ENCODE results near the gene RAB36.

RAB36 gene

GRCh38 chr22:23107487-23108248, 37.6 kb upstream of the RAB36 start:
- in situ Hi-C loops (cut with HindIII; ENCODE audit: low sequenced_read_pairs): loop anchor here (25.0 kb wide), 1 partner anchor 120 kb away; no protein-coding TSS in a partner anchor

GRCh38 chr22:23108249-23109078, 36.8 kb upstream of the RAB36 start:
- in situ Hi-C loops (cut with HindIII; ENCODE audit: low sequenced_read_pairs): loop anchor here (25.0 kb wide), 1 partner anchor 121 kb away; no protein-coding TSS in a partner anchor

GRCh38 chr22:23109079-23109347, 36.3 kb upstream of the RAB36 start:
- in situ Hi-C loops (cut with HindIII; ENCODE audit: low sequenced_read_pairs): loop anchor here (25.0 kb wide), 1 partner anchor 122 kb away; no protein-coding TSS in a partner anchor

GRCh38 chr22:23109441-23109978, 35.8 kb upstream of the RAB36 start:
- in situ Hi-C loops (cut with HindIII; ENCODE audit: low sequenced_read_pairs): loop anchor here (25.0 kb wide), 1 partner anchor 122 kb away; no protein-coding TSS in a partner anchor

GRCh38 chr22:23110190-23110921, 34.9 kb upstream of the RAB36 start:
- in situ Hi-C loops (cut with HindIII; ENCODE audit: low sequenced_read_pairs): loop anchor here (10.0 to 25.0 kb wide), 2 partner anchors 66 to 123 kb away; no protein-coding TSS in a partner anchor

GRCh38 chr22:23110922-23111527, 34.3 kb upstream of the RAB36 start:
- in situ Hi-C loops (cut with HindIII; ENCODE audit: low sequenced_read_pairs): loop anchor here (10.0 to 25.0 kb wide), 2 partner anchors 66 to 124 kb away; no protein-coding TSS in a partner anchor

- in situ Hi-C loops (cut with HindIII; ENCODE audit: low sequenced_read_pairs): loop anchor here (10.0 to 25.0 kb wide), 2 partner anchors 68 to 125 kb away; no protein-coding TSS in a partner anchor
Observed at GRCh38 chr22:23112472-23113012, 32.7 kb upstream of the RAB36 start.

- in situ Hi-C loops (cut with HindIII; ENCODE audit: low sequenced_read_pairs): loop anchor here (10.0 to 25.0 kb wide), 2 partner anchors 68 to 126 kb away; no protein-coding TSS in a partner anchor
Observed at GRCh38 chr22:23113067-23113846, 32.0 kb upstream of the RAB36 start.

GRCh38 chr22:23113847-23114720, 31.2 kb upstream of the RAB36 start:
- in situ Hi-C loops (cut with HindIII; ENCODE audit: low sequenced_read_pairs): loop anchor here (10.0 to 25.0 kb wide), 2 partner anchors 69 to 127 kb away; no protein-coding TSS in a partner anchor

GRCh38 chr22:23114721-23115020, 30.6 kb upstream of the RAB36 start:
- in situ Hi-C loops (cut with HindIII; ENCODE audit: low sequenced_read_pairs): loop anchor here (10.0 to 25.0 kb wide), 2 partner anchors 70 to 127 kb away; no protein-coding TSS in a partner anchor

GRCh38 chr22:23115369-23115768, 29.9 kb upstream of the RAB36 start:
- in situ Hi-C loops (cut with HindIII; ENCODE audit: low sequenced_read_pairs): loop anchor here (10.0 to 25.0 kb wide), 2 partner anchors 71 to 128 kb away; no protein-coding TSS in a partner anchor

- in situ Hi-C loops (cut with HindIII; ENCODE audit: low sequenced_read_pairs): loop anchor here (10.0 to 25.0 kb wide), 2 partner anchors 71 to 129 kb away; no protein-coding TSS in a partner anchor
Observed at GRCh38 chr22:23115825-23116494, 29.3 kb upstream of the RAB36 start.

- in situ Hi-C loops (cut with HindIII; ENCODE audit: low sequenced_read_pairs): loop anchor here (10.0 to 25.0 kb wide), 2 partner anchors 72 to 129 kb away; no protein-coding TSS in a partner anchor
Observed at GRCh38 chr22:23116506-23117263, 28.6 kb upstream of the RAB36 start.

- in situ Hi-C loops (cut with HindIII; ENCODE audit: low sequenced_read_pairs): loop anchor here (10.0 to 25.0 kb wide), 2 partner anchors 72 to 130 kb away; no protein-coding TSS in a partner anchor
Observed at GRCh38 chr22:23117275-23117674, 28.0 kb upstream of the RAB36 start.

- in situ Hi-C loops (cut with HindIII; ENCODE audit: low sequenced_read_pairs): loop anchor here (10.0 to 25.0 kb wide), 2 partner anchors 73 to 131 kb away; no protein-coding TSS in a partner anchor
Observed at GRCh38 chr22:23117891-23118646, 27.2 kb upstream of the RAB36 start.

All from DLD1 (cell line).